Bronchial epithelial cell (primary cell): ENCODE results near the gene ATP6V0A4. TPM values are rescaled to one million over a fixed set of nuclear protein-coding genes. Genes with fewer than 3 reads are reported as not detected.

Experiments used
- DNase-seq: peaks from one replicate; pipeline ENCODE4 v3.0.0-alpha.2; 2010; ENCODE audit warnings: low read depth
- FAIRE-seq: peaks from 2 replicates; lab custom pipeline; 2011; peaks lifted over from hg19 to GRCh38; lab: Jason Lieb, UNC
- H3K27me3 ChIP-seq: 2 replicates; pipeline ENCODE4 v1.5.1; 2011; ENCODE audit warnings: low read length; ENCODE audit not compliant: control insufficient read depth, insufficient read depth
- H3K36me3 ChIP-seq: 2 replicates; pipeline ENCODE4 v1.5.1; 2011; ENCODE audit warnings: low read length; ENCODE audit not compliant: control insufficient read depth, insufficient read depth
- H3K4me3 ChIP-seq: 2 replicates; pipeline ENCODE4 v1.5.1; 2011; ENCODE audit warnings: mild to moderate bottlenecking, low read depth, low read length, control low read depth
- CTCF ChIP-seq: IDR thresholded peaks from 2 replicates; pipeline ENCODE4 v1.5.1; 2011; ENCODE audit warnings: mild to moderate bottlenecking, moderate library complexity, low read length, control low read depth, inconsistent platforms; ENCODE audit not compliant: insufficient read depth, severe bottlenecking
- total RNA-seq: library from RNA; depleted of rRNA; stranded (reverse); fragments of >200 nt; gene quantifications from 2 replicates; pipeline ENCODE4 v1.2.1, GENCODE V29; 2014

Gene ATP6V0A4
- total RNA-seq, 1 donor from 2014 or later: not detected

GRCh38 chr7:138679793-138680192 is 118.2 kb downstream of the ATP6V0A4 start:
- Histone ChIP-seq H3K4me3 (no peak overlapping the region), H3K36me3 (no peaks in the 10 kb centered on the region), H3K27me3 (no peaks in the 10 kb centered on the region)
- FAIRE-seq (no peak), DNase-seq (no peak)
- TF ChIP-seq CTCF: no peak

GRCh38 chr7:138670594-138670993 is 127.4 kb downstream of the ATP6V0A4 start:
- Histone ChIP-seq H3K4me3 (no peak overlapping the region), H3K36me3 (no peaks in the 10 kb centered on the region), H3K27me3 (no peaks in the 10 kb centered on the region)
- no peak for DNase-seq
- no peak for TF ChIP-seq CTCF
- no peak for FAIRE-seq

GRCh38 chr7:138669364-138669763 is 128.6 kb downstream of the ATP6V0A4 start:
- H3K4me3 ChIP-seq: no peak overlapping the region
- no peak for TF ChIP-seq CTCF
- DNase-seq: no peak
- FAIRE-seq: no peak
- no peaks in the 10 kb centered on the region for H3K27me3 ChIP-seq
- no peaks in the 10 kb centered on the region for H3K36me3 ChIP-seq

- H3K36me3 ChIP-seq: no peaks in the 10 kb centered on the region
- TF ChIP-seq CTCF: no peak
- H3K27me3 ChIP-seq: no peaks in the 10 kb centered on the region
- no peak for DNase-seq
- no peak overlapping the region for H3K4me3 ChIP-seq
- FAIRE-seq: peak; percentile 70
Measured at GRCh38 chr7:138668946-138669345, 129.1 kb downstream of the ATP6V0A4 start.

- Histone ChIP-seq H3K4me3 (no peak overlapping the region), H3K36me3 (no peaks in the 10 kb centered on the region), H3K27me3 (no peaks in the 10 kb centered on the region)
- TF ChIP-seq CTCF: no peak
- no peak for FAIRE-seq
- DNase-seq: no peak
Measured at GRCh38 chr7:138668229-138668596, 129.8 kb downstream of the ATP6V0A4 start.

GRCh38 chr7:138667535-138668228 is 130.3 kb downstream of the ATP6V0A4 start:
- no peaks in the 10 kb centered on the region for H3K27me3 ChIP-seq
- no peak for FAIRE-seq
- TF ChIP-seq CTCF: no peak

More at GRCh38 chr7:138667535-138668228, 130.3 kb downstream of the ATP6V0A4 start:
- no peak overlapping the region for H3K4me3 ChIP-seq
- no peak for DNase-seq
- H3K36me3 ChIP-seq: no peaks in the 10 kb centered on the region
